Sigmoid colon (tissue), 7 donors: ENCODE data around the gene RIPK1. TPM values are rescaled to one million over a fixed set of nuclear protein-coding genes. Genes with fewer than 3 reads are reported as not detected.

Source experiments
- DNase-seq: peaks from one replicate; pipeline ENCODE4 v3.0.0-alpha.2; 2019
- H3K27ac ChIP-seq, 4 donors: fragments of 200-600 bp; sonication (generic); one replicate each; pipeline ENCODE4 v1.5.1; 2016 to 2019; ENCODE audit warnings: mild to moderate bottlenecking in 1 of 4
- H3K27me3 ChIP-seq, 3 donors: fragments of 200-600 bp; sonication (generic); one replicate each; pipeline ENCODE4 v1.5.1; 2019; ENCODE audit warnings: mild to moderate bottlenecking in 1 of 3
- H3K36me3 ChIP-seq, 4 donors: fragments of 200-600 bp; sonication (generic); one replicate each; pipeline ENCODE4 v1.5.1; 2016 to 2019
- H3K4me1 ChIP-seq, 4 donors: fragments of 200-600 bp; sonication (generic); one replicate each; pipeline ENCODE4 v1.5.1; 2017 to 2019
- H3K4me3 ChIP-seq, 4 donors: fragments of 200-600 bp; sonication (generic); one replicate each; pipeline ENCODE4 v1.5.1; 2017 to 2019; ENCODE audit warnings: mild to moderate bottlenecking in 2 of 4, moderate library complexity in 1 of 4
- H3K9me3 ChIP-seq, 4 donors: fragments of 200-600 bp in 3 of 4; sonication (generic) in 3 of 4; one replicate each; pipeline versions ENCODE4 v1.5.1 to v1.6.1; 2013 to 2019
- EP300 ChIP-seq, 4 donors: sonication (generic); formaldehyde crosslinking; IDR thresholded peaks; one replicate each; pipeline ENCODE4 v1.6.1; 2017; ENCODE audit warnings: antibody characterized with exemption in 4 of 4
- POLR2A ChIP-seq, 2 donors: fragments of 450-650 bp; IDR thresholded peaks; one replicate each; pipeline ENCODE4 v1.6.1; 2016; ENCODE audit warnings: antibody characterized with exemption in 2 of 2, mild to moderate bottlenecking in 2 of 2, moderate library complexity in 2 of 2
- POLR2AphosphoS5 ChIP-seq, 4 donors: sonication (generic); formaldehyde crosslinking; IDR thresholded peaks; one replicate each; pipeline ENCODE4 v1.6.1; 2017; ENCODE audit warnings: antibody characterized with exemption in 4 of 4
- WGBS, 2 donors: extraction: QIAGEN DNeasy Blood & Tissue Kit; methylation state at CpG; one replicate each; pipeline ENCODE4 v1.1.7; 2013; 5-methylcytosine and 5-hydroxymethylcytosine counted together
- intact Hi-C: fragments of 100-400 bp; cut with DNase I; formaldehyde crosslinking; loops from one replicate; pipeline ENCODE4 v1.15.1; 2023
- polyA plus RNA-seq, 3 donors: library from polyadenylated mRNA; stranded (reverse); fragments of 200-250 nt; gene quantifications; one replicate each; pipeline ENCODE4 v1.2.3, GENCODE V29; 2013
- total RNA-seq, 4 donors: library from RNA; depleted of rRNA; stranded (reverse); fragments of >200 nt; gene quantifications; one replicate each; pipeline ENCODE4 v1.1.0, GENCODE V29; 2016
- TF ChIP-seq, protein P1 (sequence below), 4 experiments: fragments of 450-650 bp in 3 of 4; fragments of 200-600 bp in 1 of 4; IDR thresholded peaks; one replicate each; pipeline ENCODE4 v1.5.1; 2016 to 2019; ENCODE audit warnings: antibody characterized with exemption in 4 of 4, mild to moderate bottlenecking in 3 of 4, moderate library complexity in 2 of 4
- donor health status: healthy with polysubstance abuse.
- donor health status: Bipolar disorder and iron deficiency.
- donor health status: healthy.

Gene RIPK1
- total and polyA plus RNA-seq, 7 donors, result 19.7 to 27.3 (median 20.7) TPM

- TF ChIP-seq, protein P1, sequence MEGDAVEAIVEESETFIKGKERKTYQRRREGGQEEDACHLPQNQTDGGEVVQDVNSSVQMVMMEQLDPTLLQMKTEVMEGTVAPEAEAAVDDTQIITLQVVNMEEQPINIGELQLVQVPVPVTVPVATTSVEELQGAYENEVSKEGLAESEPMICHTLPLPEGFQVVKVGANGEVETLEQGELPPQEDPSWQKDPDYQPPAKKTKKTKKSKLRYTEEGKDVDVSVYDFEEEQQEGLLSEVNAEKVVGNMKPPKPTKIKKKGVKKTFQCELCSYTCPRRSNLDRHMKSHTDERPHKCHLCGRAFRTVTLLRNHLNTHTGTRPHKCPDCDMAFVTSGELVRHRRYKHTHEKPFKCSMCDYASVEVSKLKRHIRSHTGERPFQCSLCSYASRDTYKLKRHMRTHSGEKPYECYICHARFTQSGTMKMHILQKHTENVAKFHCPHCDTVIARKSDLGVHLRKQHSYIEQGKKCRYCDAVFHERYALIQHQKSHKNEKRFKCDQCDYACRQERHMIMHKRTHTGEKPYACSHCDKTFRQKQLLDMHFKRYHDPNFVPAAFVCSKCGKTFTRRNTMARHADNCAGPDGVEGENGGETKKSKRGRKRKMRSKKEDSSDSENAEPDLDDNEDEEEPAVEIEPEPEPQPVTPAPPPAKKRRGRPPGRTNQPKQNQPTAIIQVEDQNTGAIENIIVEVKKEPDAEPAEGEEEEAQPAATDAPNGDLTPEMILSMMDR (IDR thresholded peaks at IDR 0.05), result no peak
- no peak for TF ChIP-seq POLR2A (IDR thresholded peaks at IDR 0.05)
- TF ChIP-seq POLR2AphosphoS5 (IDR thresholded peaks at IDR 0.05), result no peak
- DNase-seq, result no peak
- Histone ChIP-seq H3K27me3 (no peaks in the 10 kb centered on the region), H3K27ac (no peak overlapping the region), H3K9me3 (no peaks in the 10 kb centered on the region), H3K36me3 (peaks cover 7 to 89% (median 42%) of the 10 kb centered on the region in 4 donors), H3K4me1 (no peaks in the 10 kb centered on the region), H3K4me3 (no peak overlapping the region)
- 98% methylated on average over 4 of the region's 4 CpGs for WGBS, 2 donors
- intact Hi-C loops, result no loop called here
Observed at GRCh38 chr6:3085074-3085473, 16.8 kb downstream of the RIPK1 start.

GRCh38 chr6:3086282-3086946 lies 18.1 kb downstream of the RIPK1 start:
- H3K36me3 ChIP-seq, result peaks cover 0 to 82% (median 41%) of the 10 kb centered on the region in 4 donors
- TF ChIP-seq EP300 (IDR thresholded peaks at IDR 0.05) (no peak), POLR2AphosphoS5 (IDR thresholded peaks at IDR 0.05) (no peak), POLR2A (IDR thresholded peaks at IDR 0.05) (no peak)
- TF ChIP-seq, protein P1 (IDR thresholded peaks at IDR 0.05), result no peak
- no peaks in the 10 kb centered on the region for H3K9me3 ChIP-seq
- no peak overlapping the region for H3K27ac ChIP-seq
- intact Hi-C loops, result no loop called here
- no peak overlapping the region for H3K4me3 ChIP-seq
- no peaks in the 10 kb centered on the region for H3K27me3 ChIP-seq
- H3K4me1 ChIP-seq, result no peaks in the 10 kb centered on the region
- 65 to 89% methylated on average over 7 of the region's 7 CpGs for WGBS, 2 donors
- no peak for DNase-seq

GRCh38 chr6:3088446-3088845 lies 20.2 kb downstream of the RIPK1 start:
- H3K27me3 ChIP-seq, result no peaks in the 10 kb centered on the region
- no peaks in the 10 kb centered on the region for H3K9me3 ChIP-seq
- no peak for DNase-seq
- H3K4me3 ChIP-seq, result no peak overlapping the region
- 82 to 91% methylated on average over 4 of the region's 4 CpGs for WGBS, 2 donors
- intact Hi-C loops, result no loop called here
- H3K4me1 ChIP-seq, result no peaks in the 10 kb centered on the region
- H3K36me3 ChIP-seq, result peaks cover 0 to 62% (median 29%) of the 10 kb centered on the region in 4 donors
- peak overlapping the region in 3 of 4 donors; percentile 41 to 49 (median 48) for H3K27ac ChIP-seq
- TF ChIP-seq EP300 (IDR thresholded peaks at IDR 0.05) (no peak), POLR2AphosphoS5 (IDR thresholded peaks at IDR 0.05) (no peak), POLR2A (IDR thresholded peaks at IDR 0.05) (no peak)
- TF ChIP-seq, protein P1 (IDR thresholded peaks at IDR 0.05), result no peak

DNA sequence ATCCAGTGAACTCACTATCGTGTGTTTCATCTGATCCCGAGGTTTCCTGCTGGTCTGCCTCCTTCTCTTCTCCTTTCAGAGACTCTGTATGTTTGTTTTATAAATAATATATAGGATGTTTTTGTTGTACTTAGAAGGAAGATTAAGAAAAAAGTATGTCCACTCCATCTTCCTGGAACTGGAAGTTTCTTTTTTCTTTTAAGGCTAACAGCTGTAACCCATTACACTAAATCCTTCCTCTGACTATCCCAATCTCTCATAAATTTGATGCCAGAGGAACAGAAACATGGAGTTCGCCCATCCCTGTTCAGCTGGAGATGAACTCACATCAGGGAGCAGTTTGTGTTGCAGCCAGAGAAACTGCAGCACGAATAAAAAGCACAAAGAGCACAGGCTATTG lies 20.7 kb downstream of the RIPK1 start:
- H3K27ac ChIP-seq, result peak overlapping the region in 2 of 4 donors; percentile 48 to 49
- intact Hi-C loops, result no loop called here
- no peaks in the 10 kb centered on the region for H3K27me3 ChIP-seq
- TF ChIP-seq POLR2AphosphoS5 (IDR thresholded peaks at IDR 0.05) (peak in 1 of 4 donors; percentile 18), POLR2A (IDR thresholded peaks at IDR 0.05) (no peak), EP300 (IDR thresholded peaks at IDR 0.05) (no peak)
- TF ChIP-seq, protein P1 (IDR thresholded peaks at IDR 0.05), result no peak
- no peaks in the 10 kb centered on the region for H3K4me1 ChIP-seq
- peaks cover 0 to 59% (median 24%) of the 10 kb centered on the region in 4 donors for H3K36me3 ChIP-seq
- no peak for DNase-seq
- 72 to 81% methylated on average over 4 of the region's 4 CpGs for WGBS, 2 donors
- H3K4me3 ChIP-seq, result no peak overlapping the region
- no peaks in the 10 kb centered on the region for H3K9me3 ChIP-seq

- Histone ChIP-seq H3K4me3 (no peak overlapping the region), H3K4me1 (no peaks in the 10 kb centered on the region), H3K27ac (no peak overlapping the region), H3K27me3 (no peaks in the 10 kb centered on the region), H3K36me3 (peaks cover 0 to 59% (median 21%) of the 10 kb centered on the region in 4 donors), H3K9me3 (no peaks in the 10 kb centered on the region)
- intact Hi-C loops, result no loop called here
- 96% methylated on average over 4 of the region's 4 CpGs for WGBS, 2 donors
- TF ChIP-seq POLR2AphosphoS5 (IDR thresholded peaks at IDR 0.05) (no peak), POLR2A (IDR thresholded peaks at IDR 0.05) (no peak), EP300 (IDR thresholded peaks at IDR 0.05) (no peak)
- DNase-seq, result no peak
Observed at GRCh38 chr6:3090013-3090412, 21.7 kb downstream of the RIPK1 start.
